Mammary epithelial cell (primary cell): ENCODE measurements around the gene ATRX.

ENCODE experiments used
- EZH2 ChIP-seq: IDR thresholded peaks from 2 replicates; pipeline ENCODE4 v1.6.1; 2012; ENCODE audit warnings: low read length, inconsistent platforms, borderline replicate concordance
- TF ChIP-seq, protein P1 (sequence below), 2 donors: IDR thresholded peaks in 1 of 2; conservative IDR thresholded peaks in 1 of 2; 2 replicates each; pipeline ENCODE4 v1.5.1; 2011 to 2012; ENCODE audit warnings: inconsistent platforms in 2 of 2, low read length in 2 of 2, mild to moderate bottlenecking in 2 of 2, control low read depth in 1 of 2, low read depth in 1 of 2; ENCODE audit not compliant: insufficient read depth in 1 of 2; ENCODE audit errors: extremely low read depth in 1 of 2

- TF ChIP-seq, protein P1, sequence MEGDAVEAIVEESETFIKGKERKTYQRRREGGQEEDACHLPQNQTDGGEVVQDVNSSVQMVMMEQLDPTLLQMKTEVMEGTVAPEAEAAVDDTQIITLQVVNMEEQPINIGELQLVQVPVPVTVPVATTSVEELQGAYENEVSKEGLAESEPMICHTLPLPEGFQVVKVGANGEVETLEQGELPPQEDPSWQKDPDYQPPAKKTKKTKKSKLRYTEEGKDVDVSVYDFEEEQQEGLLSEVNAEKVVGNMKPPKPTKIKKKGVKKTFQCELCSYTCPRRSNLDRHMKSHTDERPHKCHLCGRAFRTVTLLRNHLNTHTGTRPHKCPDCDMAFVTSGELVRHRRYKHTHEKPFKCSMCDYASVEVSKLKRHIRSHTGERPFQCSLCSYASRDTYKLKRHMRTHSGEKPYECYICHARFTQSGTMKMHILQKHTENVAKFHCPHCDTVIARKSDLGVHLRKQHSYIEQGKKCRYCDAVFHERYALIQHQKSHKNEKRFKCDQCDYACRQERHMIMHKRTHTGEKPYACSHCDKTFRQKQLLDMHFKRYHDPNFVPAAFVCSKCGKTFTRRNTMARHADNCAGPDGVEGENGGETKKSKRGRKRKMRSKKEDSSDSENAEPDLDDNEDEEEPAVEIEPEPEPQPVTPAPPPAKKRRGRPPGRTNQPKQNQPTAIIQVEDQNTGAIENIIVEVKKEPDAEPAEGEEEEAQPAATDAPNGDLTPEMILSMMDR (conservative IDR thresholded peaks at IDR 0.05 in 1 of 2, IDR thresholded peaks at IDR 0.05 in 1 of 2; ENCODE audit: extremely low read depth in 1 of 2, insufficient read depth in 1 of 2, low read depth in 1 of 2, low read length in 2 of 2), result no peak
- no peak for TF ChIP-seq EZH2
These were observed 224.6 kb downstream of the ATRX start for GRCh38 chrX:77561372-77561771.
